ENCODE data around the gene ENTREP1.
"Not testable (repeated sequence)": the region's sequence is repeated elsewhere in the genome, so short reads cannot be mapped to it uniquely, and the experiment has no call there.

GRCh38 chr9:69409936-69410335 is 84.9 kb downstream of the ENTREP1 start:
- TF ChIP-seq, protein P1, sequence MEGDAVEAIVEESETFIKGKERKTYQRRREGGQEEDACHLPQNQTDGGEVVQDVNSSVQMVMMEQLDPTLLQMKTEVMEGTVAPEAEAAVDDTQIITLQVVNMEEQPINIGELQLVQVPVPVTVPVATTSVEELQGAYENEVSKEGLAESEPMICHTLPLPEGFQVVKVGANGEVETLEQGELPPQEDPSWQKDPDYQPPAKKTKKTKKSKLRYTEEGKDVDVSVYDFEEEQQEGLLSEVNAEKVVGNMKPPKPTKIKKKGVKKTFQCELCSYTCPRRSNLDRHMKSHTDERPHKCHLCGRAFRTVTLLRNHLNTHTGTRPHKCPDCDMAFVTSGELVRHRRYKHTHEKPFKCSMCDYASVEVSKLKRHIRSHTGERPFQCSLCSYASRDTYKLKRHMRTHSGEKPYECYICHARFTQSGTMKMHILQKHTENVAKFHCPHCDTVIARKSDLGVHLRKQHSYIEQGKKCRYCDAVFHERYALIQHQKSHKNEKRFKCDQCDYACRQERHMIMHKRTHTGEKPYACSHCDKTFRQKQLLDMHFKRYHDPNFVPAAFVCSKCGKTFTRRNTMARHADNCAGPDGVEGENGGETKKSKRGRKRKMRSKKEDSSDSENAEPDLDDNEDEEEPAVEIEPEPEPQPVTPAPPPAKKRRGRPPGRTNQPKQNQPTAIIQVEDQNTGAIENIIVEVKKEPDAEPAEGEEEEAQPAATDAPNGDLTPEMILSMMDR (IDR thresholded peaks at IDR 0.05; ENCODE audit: poor library complexity), result not testable (repeated sequence)
- TF ChIP-seq EZH2phosphoT487 (IDR thresholded peaks at IDR 0.05; ENCODE audit: low read depth, severe bottlenecking, unreplicated experiment); EZH2 (IDR thresholded peaks at IDR 0.05; ENCODE audit: borderline replicate concordance): not testable (repeated sequence)
